WTC11 (cell line): ENCODE results near the gene TIMP2. TPM values are rescaled to one million over a fixed set of nuclear protein-coding genes. Genes with fewer than 3 reads are reported as not detected.

ENCODE experiments used
- ATAC-seq: fragments of 200-7000 bp; cut with Tn5 transposase; 2 replicates; pipeline ENCODE4 v1.10.0; 2021; ENCODE audit warnings: mild to moderate bottlenecking, moderate library complexity
- CTCF ChIA-PET: fragments of 300-600 bp; sonication (Branson Sonifier 250); formaldehyde crosslinking; loops from one replicate; lab custom pipeline; 2021; ENCODE audit warnings: antibody characterized with exemption; lab: Charles Lee
- POLR2A ChIA-PET: fragments of 350-600 bp; sonication (Branson Sonifier 250); formaldehyde crosslinking; loops from one replicate; lab custom pipeline; 2021; ENCODE audit warnings: antibody characterized with exemption; lab: Charles Lee
- DNase-seq: peaks from one replicate; pipeline ENCODE4 v3.0.0; 2021; ENCODE audit warnings: low spot score
- H3K27ac Mint-ChIP-seq: 2 replicates; pipeline ENCODE4 v1.8.0; 2021; ENCODE audit warnings: mixed read lengths
- H3K27me3 Mint-ChIP-seq: 2 replicates; pipeline ENCODE4 v1.8.0; 2021; ENCODE audit warnings: low read depth, mild to moderate bottlenecking, moderate library complexity, mixed read lengths
- H3K36me3 Mint-ChIP-seq: 2 replicates; pipeline ENCODE4 v1.8.0; 2021; ENCODE audit warnings: mixed read lengths
- H3K4me1 Mint-ChIP-seq: 2 replicates; pipeline ENCODE4 v1.8.0; 2022; ENCODE audit warnings: mixed read lengths
- H3K4me3 Mint-ChIP-seq: 2 replicates; pipeline ENCODE4 v1.8.0; 2021; ENCODE audit warnings: mild to moderate bottlenecking, moderate library complexity, mixed read lengths
- H3K9me3 Mint-ChIP-seq: 2 replicates; pipeline ENCODE4 v1.8.0; 2021; ENCODE audit warnings: mixed read lengths
- ARID4B ChIP-seq: sonication (generic); formaldehyde crosslinking; IDR thresholded peaks from 2 replicates; pipeline ENCODE4 v1.8.0; 2023; ENCODE audit warnings: missing genetic modification reagents, mild to moderate bottlenecking, borderline replicate concordance
- ATF1 ChIP-seq: sonication (generic); formaldehyde crosslinking; IDR thresholded peaks from 2 replicates; pipeline ENCODE4 v1.8.1; 2023; ENCODE audit warnings: mild to moderate bottlenecking, moderate library complexity, missing genetic modification reagents
- CTCF ChIP-seq: fragments of 200-600 bp; IDR thresholded peaks from 2 replicates; pipeline ENCODE4 v1.8.0; 2022; ENCODE audit warnings: antibody characterized with exemption
- ELF4 ChIP-seq: sonication (generic); formaldehyde crosslinking; IDR thresholded peaks from 2 replicates; pipeline ENCODE4 v1.8.1; 2022; ENCODE audit warnings: low read depth, mild to moderate bottlenecking, moderate library complexity, missing genetic modification reagents
- ESRRA ChIP-seq: sonication (generic); formaldehyde crosslinking; IDR thresholded peaks from 2 replicates; pipeline ENCODE4 v1.8.1; 2022; ENCODE audit warnings: mild to moderate bottlenecking, missing genetic modification reagents, borderline replicate concordance
- ETV6 ChIP-seq: sonication (generic); formaldehyde crosslinking; IDR thresholded peaks from 2 replicates; pipeline ENCODE4 v1.8.1; 2022; ENCODE audit warnings: mild to moderate bottlenecking, missing genetic modification reagents
- GABPB1 ChIP-seq: sonication (generic); formaldehyde crosslinking; IDR thresholded peaks from 2 replicates; pipeline ENCODE4 v1.8.1; 2023; ENCODE audit warnings: mild to moderate bottlenecking, missing genetic modification reagents
- GTF2I ChIP-seq: fragments of 250-450 bp; sonication (Bioruptor Pico); conservative IDR thresholded peaks from 2 replicates; pipeline ENCODE4 v1.4.0; 2021; ENCODE audit warnings: mild to moderate bottlenecking
- HMGA2 ChIP-seq: fragments of 250-450 bp; sonication (Bioruptor Pico); IDR thresholded peaks from 2 replicates; pipeline ENCODE4 v1.4.0; 2021; ENCODE audit warnings: mild to moderate bottlenecking, moderate library complexity
- MAX ChIP-seq: sonication (generic); formaldehyde crosslinking; IDR thresholded peaks from 2 replicates; pipeline ENCODE4 v1.8.0; 2022; ENCODE audit warnings: mild to moderate bottlenecking, missing genetic modification reagents
- MLX ChIP-seq: sonication (generic); formaldehyde crosslinking; IDR thresholded peaks from 2 replicates; pipeline ENCODE4 v1.8.1; 2023; ENCODE audit warnings: mild to moderate bottlenecking, missing genetic modification reagents, moderate library complexity
- MYBL2 ChIP-seq: sonication (generic); formaldehyde crosslinking; IDR thresholded peaks from 2 replicates; pipeline ENCODE4 v1.8.1; 2023; ENCODE audit warnings: mild to moderate bottlenecking, moderate library complexity, missing genetic modification reagents
- NFYB ChIP-seq: sonication (generic); formaldehyde crosslinking; conservative IDR thresholded peaks from 2 replicates; pipeline ENCODE4 v1.8.0; 2022; ENCODE audit warnings: low read depth, missing genetic modification reagents
- SOX15 ChIP-seq: fragments of 250-450 bp; sonication (Bioruptor Pico); IDR thresholded peaks from 2 replicates; pipeline ENCODE4 v1.9.0; 2021; ENCODE audit warnings: mild to moderate bottlenecking
- ZNF232 ChIP-seq: sonication (generic); formaldehyde crosslinking; IDR thresholded peaks from 2 replicates; pipeline ENCODE4 v1.8.0; 2022; ENCODE audit warnings: mild to moderate bottlenecking, missing genetic modification reagents
- ZNF281 ChIP-seq: sonication (generic); formaldehyde crosslinking; IDR thresholded peaks from 2 replicates; pipeline ENCODE4 v1.8.0; 2023; ENCODE audit warnings: mild to moderate bottlenecking, missing genetic modification reagents
- ZNF532 ChIP-seq: fragments of 250-450 bp; sonication (Bioruptor Pico); IDR thresholded peaks from 2 replicates; pipeline ENCODE4 v1.9.0; 2021; ENCODE audit warnings: mild to moderate bottlenecking, borderline replicate concordance
- ZNF671 ChIP-seq: fragments of 250-450 bp; sonication (Bioruptor Pico); IDR thresholded peaks from 2 replicates; pipeline ENCODE4 v1.8.0; 2021; ENCODE audit warnings: mild to moderate bottlenecking
- total RNA-seq: library from RNA; stranded (reverse); gene quantifications from 3 replicates; pipeline ENCODE4 v1.2.3, GENCODE V29; 2021

Gene TIMP2
- total RNA-seq, 1 experiment from 2014 or later, result 37.1 TPM

- Mint-ChIP-seq H3K9me3 (peaks cover 3% of the 10 kb centered on the region), H3K4me3 (no peak overlapping the region), H3K27me3 (no peaks in the 10 kb centered on the region; the same call in 1 of the 2 replicates), H3K4me1 (no peaks in the 10 kb centered on the region), H3K36me3 (peaks cover 3% of the 10 kb centered on the region), H3K27ac (no peak overlapping the region)
- DNase-seq, result no peak
- POLR2A ChIA-PET, result no interaction called here
- TF ChIP-seq ARID4B (CRISPR knock-in tag) (no peak), HMGA2 (CRISPR knock-in tag) (no peak), SOX15 (CRISPR knock-in tag) (no peak), ATF1 (CRISPR knock-in tag) (no peak), NFYB (CRISPR knock-in tag) (no peak), CTCF (no peak), ETV6 (CRISPR knock-in tag) (no peak), MYBL2 (CRISPR knock-in tag) (no peak), ZNF232 (CRISPR knock-in tag) (no peak), GTF2I (CRISPR knock-in tag) (no peak), ZNF532 (CRISPR knock-in tag) (no peak), GABPB1 (no peak), ZNF281 (CRISPR knock-in tag) (no peak)
- CTCF ChIA-PET, result no interaction called here
- ATAC-seq, result no peak
These were observed 31.1 kb upstream of the TIMP2 start for GRCh38 chr17:78956254-78956653.

GRCh38 chr17:78954684-78955083 lies 29.5 kb upstream of the TIMP2 start:
- Mint-ChIP-seq H3K4me1 (no peaks in the 10 kb centered on the region), H3K27ac (no peak overlapping the region), H3K36me3 (peaks cover 17% of the 10 kb centered on the region), H3K9me3 (peaks cover 19% of the 10 kb centered on the region), H3K27me3 (peaks cover 6% of the 10 kb centered on the region), H3K4me3 (no peak overlapping the region)
- DNase-seq, result no peak
- ChIA-PET POLR2A (no interaction called here), CTCF (interaction anchor here (0.9 kb wide), 1 partner anchor 89 kb away, joined by 3 read pairs; no protein-coding TSS in a partner anchor)
- ATAC-seq, result no peak
- no peak for TF ChIP-seq CTCF
- TF ChIP-seq MAX, result no peak
- no peak for TF ChIP-seq ZNF671 (CRISPR knock-in tag)
- TF ChIP-seq HMGA2 (CRISPR knock-in tag), result no peak
- no peak for TF ChIP-seq ESRRA (CRISPR knock-in tag)
- no peak for TF ChIP-seq ELF4 (CRISPR knock-in tag)
- no peak for TF ChIP-seq MLX (CRISPR knock-in tag)
